Loucy (cell line): ENCODE measurements around the gene ARMC5.

Source experiments
- H2AFZ ChIP-seq: fragments of 200-600 bp; sonication (generic); 2 replicates; pipeline ENCODE4 v1.6.0; 2016; ENCODE audit warnings: antibody characterized with exemption, mild to moderate bottlenecking, low read length, moderate library complexity
- H3F3A ChIP-seq: fragments of 200-600 bp; 2 replicates; pipeline ENCODE4 v1.6.0; 2016; ENCODE audit warnings: antibody characterized with exemption, low read depth, mild to moderate bottlenecking
- H3K27me3 ChIP-seq: fragments of 200-600 bp; sonication (generic); 2 replicates; pipeline ENCODE4 v1.6.1; 2014; ENCODE audit warnings: low read length, mild to moderate bottlenecking; ENCODE audit not compliant: insufficient read depth, poor library complexity, severe bottlenecking
- H3K36me3 ChIP-seq: fragments of 200-600 bp; sonication (generic); 2 replicates; pipeline ENCODE4 v1.6.1; 2016; ENCODE audit warnings: low read length; ENCODE audit not compliant: insufficient read depth
- H3K4me1 ChIP-seq: fragments of 200-600 bp; sonication (generic); 2 replicates; pipeline ENCODE4 v1.5.1; 2014; ENCODE audit warnings: low read length, mild to moderate bottlenecking; ENCODE audit not compliant: insufficient read depth, poor library complexity, severe bottlenecking
- H3K4me2 ChIP-seq: fragments of 200-600 bp; sonication (generic); 2 replicates; pipeline ENCODE4 v1.6.0; 2014; ENCODE audit warnings: antibody characterized with exemption, low read length, low read depth, mild to moderate bottlenecking; ENCODE audit not compliant: poor library complexity, severe bottlenecking
- H3K4me3 ChIP-seq: fragments of 200-600 bp; sonication (generic); 2 replicates; pipeline ENCODE4 v1.5.1; 2014; ENCODE audit warnings: low read length, mild to moderate bottlenecking, mixed read lengths; ENCODE audit not compliant: poor library complexity, severe bottlenecking
- H3K79me2 ChIP-seq: fragments of 200-600 bp; sonication (generic); 2 replicates; pipeline ENCODE4 v1.6.1; 2014; ENCODE audit warnings: low read length; ENCODE audit not compliant: insufficient read depth
- H3K9ac ChIP-seq: fragments of 200-600 bp; sonication (generic); 2 replicates; pipeline ENCODE4 v1.6.0; 2014; ENCODE audit warnings: mild to moderate bottlenecking, low read depth, low read length, moderate library complexity; ENCODE audit not compliant: poor library complexity, severe bottlenecking
- H3K9me2 ChIP-seq: fragments of 200-600 bp; sonication (generic); replicated peaks from 2 replicates; pipeline ENCODE4 v1.6.1; 2016; ENCODE audit warnings: low read depth, low read length, mixed read lengths
- H3K9me3 ChIP-seq: fragments of 200-600 bp; sonication (generic); 2 replicates; pipeline ENCODE4 v1.6.1; 2014; ENCODE audit warnings: mild to moderate bottlenecking, antibody characterized with exemption, low read length, low read depth; ENCODE audit not compliant: insufficient read depth
- H4K20me1 ChIP-seq: fragments of 200-600 bp; sonication (generic); 2 replicates; pipeline ENCODE4 v1.6.0; 2014; ENCODE audit warnings: antibody characterized with exemption, low read length, mild to moderate bottlenecking; ENCODE audit not compliant: insufficient read depth, poor library complexity, severe bottlenecking
- EZH2phosphoT487 ChIP-seq: fragments of 200-600 bp; IDR thresholded peaks from 2 replicates; pipeline ENCODE4 v1.6.1; 2018; ENCODE audit warnings: antibody characterized with exemption, mild to moderate bottlenecking, moderate library complexity, borderline replicate concordance
- TF ChIP-seq, protein P1 (sequence below): fragments of 200-600 bp; sonication (generic); conservative IDR thresholded peaks from 2 replicates; pipeline ENCODE4 v1.5.1; 2014; ENCODE audit warnings: mild to moderate bottlenecking, antibody characterized with exemption, low read length

The ARMC5 gene

GRCh38 chr16:31423241-31423640 is 36.1 kb upstream of the ARMC5 start:
- Histone ChIP-seq H3K9me3 (no peaks in the 10 kb centered on the region), H4K20me1 (no peaks in the 10 kb centered on the region), H3K36me3 (no peaks in the 10 kb centered on the region), H3K9me2 (no peaks in the 10 kb centered on the region), H3K79me2 (no peaks in the 10 kb centered on the region), H3K4me1 (peaks cover 32% of the 10 kb centered on the region), H2AFZ (no peak overlapping the region), H3K27me3 (no peaks in the 10 kb centered on the region), H3K9ac (no peak overlapping the region), H3K4me3 (no peak overlapping the region), H3F3A (peaks cover 3% of the 10 kb centered on the region; the same call in 1 of the 2 replicates), H3K4me2 (no peak overlapping the region)
- TF ChIP-seq, protein P1, sequence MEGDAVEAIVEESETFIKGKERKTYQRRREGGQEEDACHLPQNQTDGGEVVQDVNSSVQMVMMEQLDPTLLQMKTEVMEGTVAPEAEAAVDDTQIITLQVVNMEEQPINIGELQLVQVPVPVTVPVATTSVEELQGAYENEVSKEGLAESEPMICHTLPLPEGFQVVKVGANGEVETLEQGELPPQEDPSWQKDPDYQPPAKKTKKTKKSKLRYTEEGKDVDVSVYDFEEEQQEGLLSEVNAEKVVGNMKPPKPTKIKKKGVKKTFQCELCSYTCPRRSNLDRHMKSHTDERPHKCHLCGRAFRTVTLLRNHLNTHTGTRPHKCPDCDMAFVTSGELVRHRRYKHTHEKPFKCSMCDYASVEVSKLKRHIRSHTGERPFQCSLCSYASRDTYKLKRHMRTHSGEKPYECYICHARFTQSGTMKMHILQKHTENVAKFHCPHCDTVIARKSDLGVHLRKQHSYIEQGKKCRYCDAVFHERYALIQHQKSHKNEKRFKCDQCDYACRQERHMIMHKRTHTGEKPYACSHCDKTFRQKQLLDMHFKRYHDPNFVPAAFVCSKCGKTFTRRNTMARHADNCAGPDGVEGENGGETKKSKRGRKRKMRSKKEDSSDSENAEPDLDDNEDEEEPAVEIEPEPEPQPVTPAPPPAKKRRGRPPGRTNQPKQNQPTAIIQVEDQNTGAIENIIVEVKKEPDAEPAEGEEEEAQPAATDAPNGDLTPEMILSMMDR: no peak
- TF ChIP-seq EZH2phosphoT487: no peak

- no peak overlapping the region for H3K4me3 ChIP-seq
- no peaks in the 10 kb centered on the region for H3K9me3 ChIP-seq
- no peak overlapping the region for H3K4me2 ChIP-seq
- H3K27me3 ChIP-seq: no peaks in the 10 kb centered on the region
- H3K36me3 ChIP-seq: no peaks in the 10 kb centered on the region
- peaks cover 3% of the 10 kb centered on the region; the same call in 1 of the 2 replicates for H3F3A ChIP-seq
- no peaks in the 10 kb centered on the region for H3K9me2 ChIP-seq
- no peak for TF ChIP-seq EZH2phosphoT487
- TF ChIP-seq, protein P1: no peak
- H3K9ac ChIP-seq: no peak overlapping the region
- H2AFZ ChIP-seq: no peak overlapping the region
- H3K79me2 ChIP-seq: no peaks in the 10 kb centered on the region
- no peaks in the 10 kb centered on the region for H4K20me1 ChIP-seq
- H3K4me1 ChIP-seq: peaks cover 32% of the 10 kb centered on the region
Measured at GRCh38 chr16:31423801-31424200, 35.5 kb upstream of the ARMC5 start.

DNA sequence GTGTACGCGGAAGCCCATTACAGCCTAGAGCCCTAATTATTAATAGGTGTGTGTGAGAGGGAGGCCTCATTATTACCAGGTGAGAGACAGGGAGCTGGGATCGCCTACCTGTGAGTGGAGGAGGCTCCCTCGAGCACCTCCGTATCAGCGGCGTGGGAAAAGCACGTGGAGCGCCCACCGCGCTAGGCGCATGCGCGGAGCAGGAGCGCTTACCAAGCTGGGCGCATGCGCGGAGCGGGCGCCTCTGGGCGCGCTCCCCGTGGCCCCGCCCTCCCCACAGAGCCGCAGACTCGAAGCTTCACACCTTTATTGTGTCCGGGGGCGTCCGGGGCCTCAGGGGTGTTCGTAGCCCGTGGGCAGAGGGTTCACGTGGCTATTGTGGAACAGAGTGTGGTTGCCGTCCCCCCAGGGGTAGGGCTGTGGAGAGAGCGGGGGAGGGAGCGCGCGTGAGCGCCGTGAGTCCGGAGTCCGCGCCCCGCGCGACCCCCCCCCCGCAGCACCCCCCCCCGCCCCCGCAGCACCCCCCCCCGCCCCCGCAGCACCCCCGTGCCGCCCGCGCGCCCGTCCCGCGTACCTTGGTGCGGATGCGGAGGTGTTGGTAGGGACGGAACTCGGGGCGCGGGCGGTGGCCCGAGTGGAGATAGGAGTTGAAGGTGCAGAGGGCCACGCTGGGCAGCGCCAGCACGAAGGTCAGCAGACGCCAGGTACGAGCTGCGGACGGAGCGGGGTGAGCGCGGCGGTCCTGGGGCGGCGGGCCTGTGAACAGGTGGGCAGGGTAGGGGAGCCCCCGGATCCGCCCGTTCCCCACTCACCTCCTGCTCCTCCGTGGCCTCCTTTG is 31.6 kb upstream of the ARMC5 start:
- Histone ChIP-seq H3K79me2 (no peaks in the 10 kb centered on the region), H2AFZ (no peak overlapping the region), H3K9me3 (no peaks in the 10 kb centered on the region), H3K4me2 (no peak overlapping the region), H3F3A (no peaks in the 10 kb centered on the region), H3K9ac (no peak overlapping the region), H3K36me3 (no peaks in the 10 kb centered on the region), H4K20me1 (no peaks in the 10 kb centered on the region), H3K9me2 (no peaks in the 10 kb centered on the region), H3K4me3 (no peak overlapping the region), H3K4me1 (peaks cover 19% of the 10 kb centered on the region), H3K27me3 (no peaks in the 10 kb centered on the region)
- no peak for TF ChIP-seq EZH2phosphoT487
- TF ChIP-seq, protein P1: no peak
